ENCODE measurements around the gene SSTR1. TPM values are rescaled to one million over a fixed set of nuclear protein-coding genes. Genes with fewer than 3 reads are reported as not detected.

Gene SSTR1, protein sequence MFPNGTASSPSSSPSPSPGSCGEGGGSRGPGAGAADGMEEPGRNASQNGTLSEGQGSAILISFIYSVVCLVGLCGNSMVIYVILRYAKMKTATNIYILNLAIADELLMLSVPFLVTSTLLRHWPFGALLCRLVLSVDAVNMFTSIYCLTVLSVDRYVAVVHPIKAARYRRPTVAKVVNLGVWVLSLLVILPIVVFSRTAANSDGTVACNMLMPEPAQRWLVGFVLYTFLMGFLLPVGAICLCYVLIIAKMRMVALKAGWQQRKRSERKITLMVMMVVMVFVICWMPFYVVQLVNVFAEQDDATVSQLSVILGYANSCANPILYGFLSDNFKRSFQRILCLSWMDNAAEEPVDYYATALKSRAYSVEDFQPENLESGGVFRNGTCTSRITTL
- under 1 TPM in 2 of 4 donors, not detected in 2; 0.19 to 0.67 TPM for total RNA-seq

DNA sequence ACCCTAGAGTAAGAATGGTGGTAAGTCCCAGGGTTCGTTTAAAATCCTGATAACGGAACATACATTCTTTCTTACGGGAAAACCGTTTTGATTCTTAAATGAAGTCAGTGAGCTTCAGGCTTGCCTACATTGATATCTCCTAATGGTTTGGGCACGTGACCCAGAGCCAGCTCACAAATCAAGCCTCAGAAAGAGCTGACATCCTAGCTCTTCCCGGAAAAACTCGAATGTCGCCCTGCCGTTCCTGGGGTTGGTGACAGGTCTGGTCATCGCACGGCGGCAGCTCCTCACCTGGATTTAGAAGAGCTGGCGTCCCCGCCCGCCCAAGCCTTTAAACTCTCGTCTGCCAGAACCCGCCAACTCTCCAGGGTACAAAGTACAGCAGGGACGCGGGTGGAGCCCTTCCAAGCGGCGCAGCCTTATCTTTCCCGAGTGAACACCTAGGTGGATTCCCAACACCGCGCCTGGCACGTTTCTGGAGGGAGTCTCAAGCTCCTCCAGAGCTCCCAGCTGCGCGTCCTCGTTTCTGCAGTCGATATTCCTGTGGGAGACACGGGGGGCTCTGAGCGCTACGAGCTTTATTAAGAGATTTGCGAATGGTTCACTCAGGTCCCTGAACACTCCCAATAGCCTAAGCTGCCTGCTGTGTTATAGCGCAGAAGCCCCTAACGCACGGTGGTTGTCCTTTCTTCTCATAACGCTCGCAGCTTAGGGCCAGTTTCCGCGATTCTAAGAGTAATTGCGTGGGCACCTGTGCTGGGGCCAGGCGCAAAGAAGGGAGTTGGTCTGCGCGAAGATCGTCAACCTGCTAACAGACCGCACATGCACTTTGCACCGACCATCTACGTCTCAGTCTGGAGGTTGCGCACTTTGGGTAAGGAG is at the start of gene SSTR1:
Gene SSTR1 (plus strand): TSS at position 169 of the 882 bp plus-strand sequence. CDS start 1,486 bp downstream, outside the sequence.
- peaks cover 0 to 71% (median 12%) of the 10 kb centered on the region in 4 donors for H3K27me3 ChIP-seq
- no peak for DNase-seq
- no peaks in the 10 kb centered on the region for H3K9me3 ChIP-seq
- no peak for TF ChIP-seq POLR2A (IDR thresholded peaks at IDR 0.05)
- TF ChIP-seq, protein P1, sequence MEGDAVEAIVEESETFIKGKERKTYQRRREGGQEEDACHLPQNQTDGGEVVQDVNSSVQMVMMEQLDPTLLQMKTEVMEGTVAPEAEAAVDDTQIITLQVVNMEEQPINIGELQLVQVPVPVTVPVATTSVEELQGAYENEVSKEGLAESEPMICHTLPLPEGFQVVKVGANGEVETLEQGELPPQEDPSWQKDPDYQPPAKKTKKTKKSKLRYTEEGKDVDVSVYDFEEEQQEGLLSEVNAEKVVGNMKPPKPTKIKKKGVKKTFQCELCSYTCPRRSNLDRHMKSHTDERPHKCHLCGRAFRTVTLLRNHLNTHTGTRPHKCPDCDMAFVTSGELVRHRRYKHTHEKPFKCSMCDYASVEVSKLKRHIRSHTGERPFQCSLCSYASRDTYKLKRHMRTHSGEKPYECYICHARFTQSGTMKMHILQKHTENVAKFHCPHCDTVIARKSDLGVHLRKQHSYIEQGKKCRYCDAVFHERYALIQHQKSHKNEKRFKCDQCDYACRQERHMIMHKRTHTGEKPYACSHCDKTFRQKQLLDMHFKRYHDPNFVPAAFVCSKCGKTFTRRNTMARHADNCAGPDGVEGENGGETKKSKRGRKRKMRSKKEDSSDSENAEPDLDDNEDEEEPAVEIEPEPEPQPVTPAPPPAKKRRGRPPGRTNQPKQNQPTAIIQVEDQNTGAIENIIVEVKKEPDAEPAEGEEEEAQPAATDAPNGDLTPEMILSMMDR (IDR thresholded peaks at IDR 0.05), result no peak
- H3K4me1 ChIP-seq, result peaks cover 6 to 44% (median 21%) of the 10 kb centered on the region in 3 donors
- peak within 1 kb of the TSS in 3 of 4 donors; percentile 39 to 61 (median 42) for H3K4me3 ChIP-seq
- no peaks in the 10 kb centered on the region for H3K36me3 ChIP-seq
- intact Hi-C loops (cut with DNase I), result no loop called here
- WGBS, 2 donors, result 4 to 8% methylated on average over 24 to 29 of the region's 49 CpGs
- H3K27ac ChIP-seq, result no peak within 1 kb of the TSS

DNA sequence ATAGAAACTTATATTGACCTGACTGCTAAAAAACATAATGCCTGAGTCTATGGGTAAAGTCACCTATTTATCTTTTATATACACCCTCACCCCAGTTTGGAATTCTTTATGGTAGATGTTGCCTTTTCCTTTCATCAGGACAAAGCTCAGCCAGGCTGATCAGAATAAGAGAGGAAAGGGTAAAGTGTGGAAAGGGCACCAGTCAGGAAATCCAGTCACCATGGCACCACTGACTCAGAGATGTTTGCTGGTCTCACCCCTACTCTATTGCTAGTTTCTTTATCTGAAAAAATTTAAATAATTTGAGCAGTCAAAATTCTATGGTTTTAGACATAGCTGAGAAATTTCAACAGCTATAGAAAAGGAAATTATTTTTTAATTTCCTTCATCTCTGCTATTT is 49.2 kb upstream of the SSTR1 start:
- no peak for DNase-seq
- H3K4me1 ChIP-seq, result no peaks in the 10 kb centered on the region
- no peaks in the 10 kb centered on the region for H3K9me3 ChIP-seq
- no peaks in the 10 kb centered on the region for H3K36me3 ChIP-seq
- H3K4me3 ChIP-seq, result no peak overlapping the region
- TF ChIP-seq, protein P1 (IDR thresholded peaks at IDR 0.05), result no peak
- TF ChIP-seq POLR2A (IDR thresholded peaks at IDR 0.05), result no peak
- intact Hi-C loops (cut with DNase I), result no loop called here
- H3K27me3 ChIP-seq, result no peaks in the 10 kb centered on the region
- H3K27ac ChIP-seq, result no peak overlapping the region

DNA sequence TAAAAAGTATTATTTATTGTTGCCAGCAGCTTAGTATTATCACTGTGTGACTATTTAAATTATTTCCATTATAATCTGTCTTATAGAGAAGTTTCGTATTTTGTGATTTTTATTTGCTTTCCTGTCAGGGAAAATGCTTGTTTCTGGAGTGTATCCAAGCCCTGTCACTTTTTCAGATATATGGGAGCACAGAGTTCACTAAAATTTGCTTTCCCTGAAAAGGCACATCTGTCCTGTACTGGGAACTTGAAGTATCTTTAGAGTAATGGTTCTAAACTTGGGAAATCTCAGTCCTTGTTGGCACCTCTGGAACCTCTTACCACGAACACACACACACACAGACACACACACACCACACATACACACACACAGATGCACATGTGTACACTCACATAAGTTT is 39.3 kb upstream of the SSTR1 start:
- H3K36me3 ChIP-seq, result no peaks in the 10 kb centered on the region

DNA sequence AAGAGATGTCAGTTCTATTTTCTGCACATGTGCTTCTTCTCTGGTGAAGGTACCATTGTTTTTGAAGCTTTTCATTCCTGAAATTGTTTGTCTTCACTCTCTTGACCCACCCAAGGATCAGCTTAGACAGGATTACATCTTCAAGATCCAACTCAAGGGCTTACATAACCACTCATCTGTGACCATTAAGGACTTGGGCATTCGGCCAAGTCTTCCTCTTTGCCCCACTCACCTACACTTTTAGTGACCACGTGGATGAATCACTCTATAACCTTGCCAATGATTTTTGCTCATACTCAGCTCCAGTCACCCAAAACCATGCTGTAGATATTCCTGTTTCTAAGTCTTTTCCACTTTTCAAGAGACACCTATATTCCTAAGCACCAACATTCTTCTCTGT is 36.5 kb upstream of the SSTR1 start:
- H3K4me1 ChIP-seq, result peaks cover 0 to 12% (median 0%) of the 10 kb centered on the region in 3 donors
- TF ChIP-seq POLR2A (IDR thresholded peaks at IDR 0.05), result no peak
- TF ChIP-seq, protein P1 (IDR thresholded peaks at IDR 0.05), result no peak
- H3K4me3 ChIP-seq, result no peak overlapping the region
- DNase-seq, result no peak
- no peak overlapping the region for H3K27ac ChIP-seq
- H3K9me3 ChIP-seq, result no peaks in the 10 kb centered on the region
- H3K36me3 ChIP-seq, result no peaks in the 10 kb centered on the region
- no peaks in the 10 kb centered on the region for H3K27me3 ChIP-seq
- intact Hi-C loops (cut with DNase I), result no loop called here
- 7 to 29% methylated on average over 2 of the region's 2 CpGs for WGBS, 2 donors

More for the DNA sequence above, 39.3 kb upstream of the SSTR1 start:
- H3K27ac ChIP-seq, result no peak overlapping the region
- no peaks in the 10 kb centered on the region for H3K9me3 ChIP-seq
- H3K27me3 ChIP-seq, result no peaks in the 10 kb centered on the region
- H3K4me3 ChIP-seq, result no peak overlapping the region
- 21 to 25% methylated on average over 2 of the region's 2 CpGs for WGBS, 2 donors
- peaks cover 0 to 12% (median 0%) of the 10 kb centered on the region in 3 donors for H3K4me1 ChIP-seq
- DNase-seq, result no peak
- intact Hi-C loops (cut with DNase I), result no loop called here
- no peak for TF ChIP-seq POLR2A (IDR thresholded peaks at IDR 0.05)
- TF ChIP-seq, protein P1 (IDR thresholded peaks at IDR 0.05), result no peak

DNA sequence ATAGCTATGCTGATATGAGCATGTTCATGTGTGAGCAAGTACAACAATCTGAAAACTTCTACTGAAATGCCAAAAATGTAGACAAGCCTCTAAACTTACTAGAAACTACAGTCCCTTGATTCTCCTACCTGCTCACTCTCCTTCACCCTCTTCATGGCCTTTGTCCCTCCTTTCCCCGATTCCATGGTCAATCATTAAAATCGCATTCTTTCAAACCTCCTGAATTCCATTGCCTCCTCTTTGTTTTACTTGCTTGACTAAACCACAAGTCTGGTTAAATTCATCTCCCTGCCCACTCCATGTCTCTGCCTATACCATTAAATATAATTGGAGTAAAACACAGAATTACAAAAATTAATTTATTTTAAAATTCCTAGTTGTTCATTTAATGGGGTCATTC is 33.0 kb upstream of the SSTR1 start:
- intact Hi-C loops (cut with DNase I), result no loop called here
- Histone ChIP-seq H3K27me3 (no peaks in the 10 kb centered on the region), H3K27ac (no peak overlapping the region), H3K4me1 (peaks cover 0 to 12% (median 0%) of the 10 kb centered on the region in 3 donors), H3K36me3 (no peaks in the 10 kb centered on the region), H3K4me3 (no peak overlapping the region), H3K9me3 (no peaks in the 10 kb centered on the region)
- no peak for DNase-seq
- 65 to 86% methylated on average over 2 of the region's 2 CpGs for WGBS, 2 donors
- TF ChIP-seq POLR2A (IDR thresholded peaks at IDR 0.05), result no peak
- TF ChIP-seq, protein P1 (IDR thresholded peaks at IDR 0.05), result no peak

All from esophagus squamous epithelium (tissue), 5 donors.